IPS DF 6.9 (cell line): Measurements from ENCODE around the gene HMCN2.

ENCODE experiments used
- DNase-seq: peaks from one replicate; pipeline ENCODE4 v3.0.0-alpha.2; 2013; ENCODE audit warnings: low read depth, low spot score
- H3K27ac ChIP-seq: one replicate; pipeline ENCODE4 v1.5.1; 2013; ENCODE audit warnings: low read length, control low read depth
- H3K27me3 ChIP-seq: 2 replicates; pipeline ENCODE4 v1.6.1; 2013; ENCODE audit warnings: mild to moderate bottlenecking, low read length; ENCODE audit not compliant: control insufficient read depth, insufficient read depth
- H3K36me3 ChIP-seq: 2 replicates; pipeline ENCODE4 v1.6.1; 2013; ENCODE audit warnings: low read length; ENCODE audit not compliant: control insufficient read depth, insufficient read depth
- H3K4me1 ChIP-seq: 2 replicates; pipeline ENCODE4 v1.6.1; 2013; ENCODE audit warnings: low read length; ENCODE audit not compliant: control insufficient read depth, insufficient read depth
- H3K4me3 ChIP-seq: 2 replicates; pipeline ENCODE4 v1.5.1; 2013; ENCODE audit warnings: mild to moderate bottlenecking, low read length
- H3K9me3 ChIP-seq: 2 replicates; pipeline ENCODE4 v1.6.1; 2013; ENCODE audit warnings: low read length, inconsistent platforms; ENCODE audit not compliant: control insufficient read depth, insufficient read depth
- WGBS: extraction: QIAGEN DNeasy Blood & Tissue Kit; methylation state at CpG from one replicate; pipeline ENCODE4 v1.1.7; 2013; ENCODE audit warnings: mixed read lengths, missing lambda C conversion rate; ENCODE audit not compliant: insufficient read length, insufficient coverage; 5-methylcytosine and 5-hydroxymethylcytosine counted together

The HMCN2 gene

GRCh38 chr9:130379649-130379970, 114.0 kb downstream of the HMCN2 start:
- no CpG with 5 or more reads among the region's 5 CpGs for WGBS
- H3K27me3 ChIP-seq: no peaks in the 10 kb centered on the region
- no peaks in the 10 kb centered on the region for H3K4me1 ChIP-seq
- no peaks in the 10 kb centered on the region for H3K9me3 ChIP-seq
- H3K4me3 ChIP-seq: no peak overlapping the region
- no peak for DNase-seq
- no peak overlapping the region for H3K27ac ChIP-seq
- H3K36me3 ChIP-seq: no peaks in the 10 kb centered on the region

GRCh38 chr9:130380920-130381469, 115.4 kb downstream of the HMCN2 start:
- no peaks in the 10 kb centered on the region for H3K27me3 ChIP-seq
- no CpG with 5 or more reads among the region's 6 CpGs for WGBS
- no peaks in the 10 kb centered on the region for H3K36me3 ChIP-seq
- no peaks in the 10 kb centered on the region for H3K4me1 ChIP-seq
- DNase-seq: no peak
- no peak overlapping the region for H3K27ac ChIP-seq
- no peaks in the 10 kb centered on the region for H3K9me3 ChIP-seq
- H3K4me3 ChIP-seq: no peak overlapping the region

- no peak for DNase-seq
- H3K4me1 ChIP-seq: no peaks in the 10 kb centered on the region
- no CpG with 5 or more reads among the region's 8 CpGs for WGBS
- H3K9me3 ChIP-seq: no peaks in the 10 kb centered on the region
- H3K4me3 ChIP-seq: no peak overlapping the region
- H3K27ac ChIP-seq: no peak overlapping the region
- no peaks in the 10 kb centered on the region for H3K36me3 ChIP-seq
- H3K27me3 ChIP-seq: no peaks in the 10 kb centered on the region
Measured at GRCh38 chr9:130381660-130382059, 116.1 kb downstream of the HMCN2 start.

GRCh38 chr9:130382096-130382495, 116.5 kb downstream of the HMCN2 start:
- Histone ChIP-seq H3K9me3 (no peaks in the 10 kb centered on the region), H3K27ac (no peak overlapping the region), H3K4me3 (no peak overlapping the region), H3K36me3 (no peaks in the 10 kb centered on the region), H3K4me1 (no peaks in the 10 kb centered on the region), H3K27me3 (no peaks in the 10 kb centered on the region)
- no peak for DNase-seq
- no CpG with 5 or more reads among the region's 18 CpGs for WGBS

- Histone ChIP-seq H3K4me1 (no peaks in the 10 kb centered on the region), H3K27me3 (no peaks in the 10 kb centered on the region), H3K27ac (no peak overlapping the region), H3K4me3 (no peak overlapping the region), H3K36me3 (no peaks in the 10 kb centered on the region), H3K9me3 (no peaks in the 10 kb centered on the region)
- no peak for DNase-seq
- no CpG with 5 or more reads among the region's 20 CpGs for WGBS
Measured at GRCh38 chr9:130382636-130383349, 117.2 kb downstream of the HMCN2 start.

- no peaks in the 10 kb centered on the region for H3K9me3 ChIP-seq
- no peak overlapping the region for H3K4me3 ChIP-seq
- no peaks in the 10 kb centered on the region for H3K27me3 ChIP-seq
- WGBS: no CpG with 5 or more reads among the region's 8 CpGs
- H3K27ac ChIP-seq: no peak overlapping the region
- DNase-seq: no peak
- no peaks in the 10 kb centered on the region for H3K36me3 ChIP-seq
- H3K4me1 ChIP-seq: no peaks in the 10 kb centered on the region
Measured at GRCh38 chr9:130383350-130383715, 117.8 kb downstream of the HMCN2 start.

GRCh38 chr9:130383979-130384676, 118.6 kb downstream of the HMCN2 start:
- H3K27ac ChIP-seq: no peak overlapping the region
- no peaks in the 10 kb centered on the region; the same call in 1 of the 2 replicates for H3K36me3 ChIP-seq
- no peaks in the 10 kb centered on the region; the same call in 1 of the 2 replicates for H3K4me1 ChIP-seq
- no peak for DNase-seq
- H3K27me3 ChIP-seq: no peaks in the 10 kb centered on the region
- H3K9me3 ChIP-seq: no peaks in the 10 kb centered on the region
- WGBS: no CpG with 5 or more reads among the region's 18 CpGs
- H3K4me3 ChIP-seq: no peak overlapping the region

GRCh38 chr9:130385257-130385656, 119.7 kb downstream of the HMCN2 start:
- peaks cover 2% of the 10 kb centered on the region; the same call in 1 of the 2 replicates for H3K4me1 ChIP-seq
- H3K27me3 ChIP-seq: no peaks in the 10 kb centered on the region
- no peak overlapping the region for H3K4me3 ChIP-seq
- no peak overlapping the region for H3K27ac ChIP-seq
- DNase-seq: no peak
- WGBS: no CpG with 5 or more reads among the region's 11 CpGs
- H3K9me3 ChIP-seq: no peaks in the 10 kb centered on the region
- H3K36me3 ChIP-seq: no peaks in the 10 kb centered on the region; the same call in 1 of the 2 replicates

GRCh38 chr9:130387398-130387797, 121.8 kb downstream of the HMCN2 start:
- Histone ChIP-seq H3K4me1 (peaks cover 3% of the 10 kb centered on the region; the same call in 1 of the 2 replicates), H3K27ac (no peak overlapping the region), H3K36me3 (no peaks in the 10 kb centered on the region; the same call in 1 of the 2 replicates), H3K4me3 (no peak overlapping the region), H3K27me3 (no peaks in the 10 kb centered on the region), H3K9me3 (no peaks in the 10 kb centered on the region)
- WGBS: no CpG with 5 or more reads among the region's 8 CpGs
- DNase-seq: no peak

GRCh38 chr9:130387905-130388304, 122.3 kb downstream of the HMCN2 start:
- no CpG with 5 or more reads among the region's 4 CpGs for WGBS
- Histone ChIP-seq H3K27ac (no peak overlapping the region), H3K36me3 (no peaks in the 10 kb centered on the region; the same call in 1 of the 2 replicates), H3K4me3 (no peak overlapping the region), H3K4me1 (peaks cover 3% of the 10 kb centered on the region; the same call in 1 of the 2 replicates), H3K9me3 (no peaks in the 10 kb centered on the region), H3K27me3 (no peaks in the 10 kb centered on the region)
- DNase-seq: no peak
